Cardiac muscle cell (in vitro differentiated cells and primary cell): ENCODE measurements around the gene UBE4A. TPM values are rescaled to one million over a fixed set of nuclear protein-coding genes. Genes with fewer than 3 reads are reported as not detected.
A peak's percentile ranks its signal among the peaks of the same experiment; 100 is the strongest.

Experiments used
- DNase-seq, 2 donors: peaks; one replicate each; pipeline versions ENCODE4 v3.0.0 to v3.0.0-alpha.2; 2010 to 2017; ENCODE audit warnings: low read depth in 1 of 2, low spot score in 1 of 2
- H3K27ac ChIP-seq: fragments of 200-600 bp; sonication (generic); 2 replicates; pipeline ENCODE4 v1.5.1; 2016
- H3K27me3 ChIP-seq: fragments of 200-600 bp; sonication (generic); 2 replicates; pipeline ENCODE4 v1.6.0; 2016; ENCODE audit warnings: control low read depth
- H3K36me3 ChIP-seq: fragments of 200-600 bp; sonication (generic); 2 replicates; pipeline ENCODE4 v1.5.1; 2016; ENCODE audit warnings: control low read depth
- H3K4me1 ChIP-seq: fragments of 200-600 bp; sonication (generic); 2 replicates; pipeline ENCODE4 v1.8.1; 2017; ENCODE audit warnings: low read depth, mild to moderate bottlenecking, mixed run types
- H3K4me3 ChIP-seq: fragments of 200-600 bp; sonication (generic); 2 replicates; pipeline ENCODE4 v1.5.1; 2016; ENCODE audit warnings: mild to moderate bottlenecking
- H3K9me3 ChIP-seq: fragments of 200-600 bp; sonication (generic); 2 replicates; pipeline ENCODE4 v1.5.1; 2017; ENCODE audit warnings: low read depth, mild to moderate bottlenecking, control low read depth
- polyA plus RNA-seq: library from polyadenylated mRNA; unstranded; fragments of >200 nt; fragmentation: Nextera tagmentation; extraction: Ambion mirVana; gene quantifications from 2 replicates; pipeline ENCODE4 v1.2.1, GENCODE V29; 2016
- total RNA-seq: library from RNA; depleted of rRNA; stranded (reverse); fragments of >200 nt; gene quantifications from 2 replicates; pipeline ENCODE4 v1.2.3, GENCODE V29; 2016
- TF ChIP-seq, protein P1 (sequence below): IDR thresholded peaks from 2 replicates; pipeline ENCODE4 v1.5.1; 2012; ENCODE audit warnings: low read depth, mild to moderate bottlenecking, low read length

The UBE4A gene
- total and polyA plus RNA-seq, 2 experiments from 2014 or later = 17.4 to 23.6 TPM

DNA sequence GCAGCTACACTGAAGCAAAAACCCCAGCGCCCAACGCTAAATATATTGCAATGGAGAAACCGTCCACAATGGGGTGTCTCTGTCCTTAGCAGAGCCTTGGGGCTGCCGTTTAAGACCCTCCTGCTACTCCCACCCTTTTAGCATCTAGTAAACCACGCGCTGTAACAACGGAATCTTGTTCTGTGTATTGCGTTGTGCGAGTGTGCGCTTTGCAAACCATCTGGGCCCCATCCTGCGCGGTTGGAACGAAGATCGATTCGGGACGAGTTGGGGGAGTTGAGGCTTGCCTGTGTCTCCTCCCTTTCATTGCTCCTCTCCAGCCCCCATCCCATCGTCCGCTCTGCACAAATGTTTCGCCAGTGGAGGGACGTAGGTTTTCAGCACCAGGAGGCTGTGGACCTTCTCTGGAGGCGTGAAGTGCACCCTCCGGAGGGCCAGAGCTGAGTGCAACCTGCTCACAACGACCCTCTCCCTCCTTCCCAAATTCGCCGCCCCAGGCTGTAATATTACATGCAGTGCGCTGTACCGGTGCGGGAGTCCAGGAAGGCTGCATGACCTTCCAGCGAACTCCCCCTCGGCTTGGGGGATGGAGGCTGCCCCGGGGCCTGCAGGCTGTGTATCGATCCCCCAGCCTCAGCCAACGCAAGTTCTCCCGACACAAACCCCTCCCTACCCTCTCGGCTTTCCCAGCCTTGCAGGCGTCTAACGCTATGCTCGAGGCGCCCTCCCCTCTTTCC lies 75.3 kb downstream of the UBE4A start:
- H3K9me3 ChIP-seq = no peaks in the 10 kb centered on the region
- peaks cover 19% of the 10 kb centered on the region for H3K4me1 ChIP-seq
- no peaks in the 10 kb centered on the region for H3K27me3 ChIP-seq
- H3K4me3 ChIP-seq = peak overlapping the region; percentile 99
- DNase-seq = peak; percentile 35 to 81
- TF ChIP-seq, protein P1, sequence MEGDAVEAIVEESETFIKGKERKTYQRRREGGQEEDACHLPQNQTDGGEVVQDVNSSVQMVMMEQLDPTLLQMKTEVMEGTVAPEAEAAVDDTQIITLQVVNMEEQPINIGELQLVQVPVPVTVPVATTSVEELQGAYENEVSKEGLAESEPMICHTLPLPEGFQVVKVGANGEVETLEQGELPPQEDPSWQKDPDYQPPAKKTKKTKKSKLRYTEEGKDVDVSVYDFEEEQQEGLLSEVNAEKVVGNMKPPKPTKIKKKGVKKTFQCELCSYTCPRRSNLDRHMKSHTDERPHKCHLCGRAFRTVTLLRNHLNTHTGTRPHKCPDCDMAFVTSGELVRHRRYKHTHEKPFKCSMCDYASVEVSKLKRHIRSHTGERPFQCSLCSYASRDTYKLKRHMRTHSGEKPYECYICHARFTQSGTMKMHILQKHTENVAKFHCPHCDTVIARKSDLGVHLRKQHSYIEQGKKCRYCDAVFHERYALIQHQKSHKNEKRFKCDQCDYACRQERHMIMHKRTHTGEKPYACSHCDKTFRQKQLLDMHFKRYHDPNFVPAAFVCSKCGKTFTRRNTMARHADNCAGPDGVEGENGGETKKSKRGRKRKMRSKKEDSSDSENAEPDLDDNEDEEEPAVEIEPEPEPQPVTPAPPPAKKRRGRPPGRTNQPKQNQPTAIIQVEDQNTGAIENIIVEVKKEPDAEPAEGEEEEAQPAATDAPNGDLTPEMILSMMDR = no peak
- no peaks in the 10 kb centered on the region for H3K36me3 ChIP-seq
- H3K27ac ChIP-seq = peak overlapping the region; percentile 72

DNA sequence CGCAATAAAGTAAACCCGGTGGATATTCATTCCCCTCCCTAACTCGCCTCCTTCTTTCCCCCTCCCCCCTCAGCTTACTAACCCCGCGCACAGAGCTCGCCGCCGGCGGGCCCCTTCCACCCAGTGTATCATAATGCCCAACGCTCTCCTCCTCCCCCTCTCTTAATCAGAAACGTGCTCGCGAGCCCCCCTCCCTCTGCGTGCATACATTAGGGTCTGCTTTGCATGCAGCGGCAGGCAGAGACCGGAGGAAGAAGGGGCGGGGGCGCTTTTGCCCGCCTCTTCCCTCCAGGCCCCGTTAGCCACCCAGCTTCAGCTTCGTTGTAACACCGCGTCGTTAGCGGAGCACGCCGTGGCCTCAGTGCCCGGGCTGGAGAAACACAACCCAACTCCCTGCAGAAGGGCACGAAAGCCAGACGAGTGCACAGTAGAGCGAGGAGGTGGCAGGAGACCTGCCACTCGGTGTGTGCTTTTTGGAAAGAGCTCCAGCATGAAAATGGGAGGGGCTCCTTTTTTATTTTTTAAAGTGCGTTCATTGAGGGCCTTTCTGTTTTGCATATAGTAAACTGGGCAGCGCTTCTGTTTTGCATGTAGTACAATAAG lies 76.0 kb downstream of the UBE4A start:
- peak; percentile 54 to 89 for DNase-seq
- Histone ChIP-seq H3K4me1 (peaks cover 19% of the 10 kb centered on the region), H3K9me3 (no peaks in the 10 kb centered on the region), H3K36me3 (no peaks in the 10 kb centered on the region), H3K27me3 (no peaks in the 10 kb centered on the region), H3K4me3 (peak overlapping the region; percentile 99), H3K27ac (peak overlapping the region; percentile 72)
- TF ChIP-seq, protein P1 = no peak

DNA sequence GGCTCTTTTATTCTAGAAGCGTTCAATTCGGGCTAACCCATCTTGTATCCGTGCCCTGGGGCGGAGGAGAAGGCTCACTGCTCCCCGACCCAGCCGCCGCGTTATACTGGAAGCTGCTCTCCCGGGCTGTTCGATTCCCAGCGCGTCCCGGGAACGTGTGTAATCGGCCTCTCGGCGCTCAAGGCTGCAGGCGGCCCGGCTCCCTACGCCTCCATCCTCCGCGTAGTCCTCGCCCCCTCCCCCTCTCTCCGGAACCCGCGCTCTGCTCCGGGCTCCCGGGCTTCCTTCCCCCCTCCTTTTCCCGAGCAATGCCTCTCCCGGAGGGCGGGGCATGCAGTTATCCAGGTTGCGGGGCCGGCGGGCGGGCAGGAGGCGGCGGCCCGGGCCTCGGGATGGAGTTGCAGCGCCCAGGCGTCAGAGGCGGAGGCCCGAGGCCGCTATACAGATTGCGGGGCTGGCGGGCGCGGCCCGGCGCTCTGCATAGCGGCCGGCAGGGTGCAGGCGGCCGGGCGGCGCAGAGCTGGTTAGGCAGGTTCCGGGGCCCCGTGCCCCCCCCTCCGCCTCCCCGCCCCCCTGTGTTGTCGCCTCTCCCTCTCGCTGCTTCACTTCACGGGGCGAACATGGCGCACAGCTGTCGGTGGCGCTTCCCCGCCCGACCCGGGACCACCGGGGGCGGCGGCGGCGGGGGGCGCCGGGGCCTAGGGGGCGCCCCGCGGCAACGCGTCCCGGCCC lies 76.7 kb downstream of the UBE4A start, which contains the start of gene KMT2A:
Gene KMT2A (plus strand): TSS at position 600 of the 732 bp plus-strand sequence. CDS start 21 bp downstream, at position 621.
- H3K27me3 ChIP-seq = no peaks in the 10 kb centered on the region
- H3K9me3 ChIP-seq = no peaks in the 10 kb centered on the region
- peak within 1 kb of the TSS; percentile 99 for H3K4me3 ChIP-seq
- H3K36me3 ChIP-seq = no peaks in the 10 kb centered on the region
- TF ChIP-seq, protein P1 = no peak
- peaks cover 19% of the 10 kb centered on the region for H3K4me1 ChIP-seq
- peak within 1 kb of the TSS; percentile 72 for H3K27ac ChIP-seq
- peak; percentile 98 to 99 for DNase-seq

- peak overlapping the region; percentile 99 for H3K4me3 ChIP-seq
- H3K27me3 ChIP-seq = no peaks in the 10 kb centered on the region
- no peaks in the 10 kb centered on the region for H3K36me3 ChIP-seq
- peak overlapping the region; percentile 71 for H3K27ac ChIP-seq
- H3K4me1 ChIP-seq = peaks cover 20% of the 10 kb centered on the region
- TF ChIP-seq, protein P1 = no peak
- DNase-seq = peak; percentile 30 to 53
- H3K9me3 ChIP-seq = no peaks in the 10 kb centered on the region
These were observed 77.3 kb downstream of the UBE4A start for GRCh38 chr11:118436639-118437207.
